H54 (cell line): Measurements from ENCODE around the gene NEIL3.

Source experiments
- DNase-seq: peaks from one replicate; pipeline ENCODE4 v3.0.0; 2011; ENCODE audit warnings: low spot score, mixed read lengths; ENCODE audit not compliant: insufficient read length
- FAIRE-seq: peaks from 3 replicates; lab custom pipeline; 2011; peaks lifted over from hg19 to GRCh38; lab: Jason Lieb, UNC
- POLR2A ChIP-seq: IDR thresholded peaks from 2 replicates; pipeline ENCODE4 v1.6.1; 2011; ENCODE audit warnings: low read depth, mild to moderate bottlenecking, low read length

NEIL3 gene

DNA sequence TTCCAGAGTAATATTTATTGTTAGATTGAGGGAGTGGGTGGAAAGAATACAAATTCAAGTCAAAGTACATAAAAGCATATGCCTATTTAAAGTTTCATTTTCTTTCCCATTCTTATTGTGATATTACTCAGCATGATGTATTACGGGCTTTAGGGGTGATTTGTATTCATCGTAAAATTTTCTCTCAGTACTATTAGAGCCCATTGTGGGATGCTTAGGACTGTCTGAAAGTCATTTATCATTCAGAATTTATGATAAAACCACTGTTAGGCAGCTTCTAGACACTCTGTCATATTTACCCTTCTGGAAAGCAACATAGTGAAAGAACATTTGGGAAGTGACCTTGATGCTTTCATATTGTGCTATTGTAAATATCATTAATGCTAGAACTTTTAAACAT lies 86.7 kb downstream of the NEIL3 start:
- no peak for TF ChIP-seq POLR2A
- FAIRE-seq (no peak), DNase-seq (no peak)

DNA sequence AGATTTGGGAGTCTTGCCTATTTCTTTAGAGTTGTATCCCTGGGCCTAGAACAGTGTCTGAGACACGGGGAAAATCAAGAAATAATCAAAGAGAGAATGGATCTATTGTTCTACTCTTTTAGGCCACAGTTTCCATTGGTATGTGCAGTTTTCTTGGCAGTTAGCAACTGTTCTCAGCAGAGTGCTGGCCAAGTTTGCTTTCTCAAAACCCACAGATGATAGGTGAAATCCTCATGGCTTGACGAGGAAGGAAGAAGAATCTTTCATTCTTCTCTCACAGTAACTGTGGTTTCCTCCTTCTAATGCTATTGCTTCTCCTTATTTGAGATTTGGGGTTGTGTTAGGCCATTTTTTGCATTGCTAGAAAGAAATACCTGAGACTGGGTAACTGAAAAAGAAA lies 90.4 kb downstream of the NEIL3 start:
- FAIRE-seq (no peak), DNase-seq (no peak)
- TF ChIP-seq POLR2A = no peak

DNA sequence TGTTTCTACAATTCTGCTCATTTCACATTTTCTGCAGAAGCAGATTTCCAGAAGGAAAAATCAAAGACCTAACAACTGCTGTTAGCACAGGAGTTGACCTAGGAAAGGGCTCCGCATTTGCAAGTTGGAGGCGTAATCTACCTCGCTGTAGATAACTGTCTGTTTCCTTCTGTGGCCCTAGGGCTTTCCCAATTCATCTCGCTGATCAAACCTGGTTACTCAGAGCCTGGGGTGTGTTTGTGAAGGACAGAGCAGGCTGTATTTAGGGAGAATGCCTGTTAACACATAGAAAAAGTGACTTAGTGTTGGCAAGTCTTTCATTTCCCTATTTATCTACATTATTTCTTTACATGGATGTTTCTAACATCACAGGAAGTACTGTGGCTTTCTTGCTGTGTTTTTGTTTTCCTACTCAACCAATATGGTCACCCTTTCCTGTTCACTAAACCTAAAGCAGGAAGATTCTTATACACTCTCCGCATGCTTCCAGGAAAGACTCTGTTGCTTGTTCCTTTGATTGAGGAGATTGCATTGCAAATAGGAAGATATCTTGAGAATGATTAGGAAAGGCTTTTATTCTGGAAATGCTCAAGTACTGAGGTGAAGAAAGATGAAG lies 92.1 kb downstream of the NEIL3 start:
- DNase-seq (no peak), FAIRE-seq (no peak)

DNA sequence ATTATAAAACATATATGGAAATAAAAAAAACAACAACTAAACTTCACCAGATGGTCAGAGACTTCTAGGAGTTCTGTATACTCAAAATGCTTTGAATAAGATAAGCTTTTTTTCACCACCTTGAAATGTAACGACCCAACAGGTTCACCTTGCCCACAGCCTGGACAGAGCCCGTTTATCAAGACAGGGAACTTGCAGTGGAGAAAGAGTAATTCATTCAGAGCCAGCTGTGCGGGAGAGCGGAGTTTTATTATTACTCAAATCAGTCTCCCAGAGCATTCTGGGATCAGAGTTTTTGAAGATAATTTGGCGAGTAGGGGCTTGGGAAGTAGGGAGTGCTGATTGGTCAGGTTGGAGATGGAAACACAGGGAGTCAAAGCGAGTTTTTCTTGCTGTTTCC lies 94.1 kb downstream of the NEIL3 start:
- no peak for FAIRE-seq
- no peak for DNase-seq

More for the DNA sequence above, 92.1 kb downstream of the NEIL3 start:
- no peak for TF ChIP-seq POLR2A

DNA sequence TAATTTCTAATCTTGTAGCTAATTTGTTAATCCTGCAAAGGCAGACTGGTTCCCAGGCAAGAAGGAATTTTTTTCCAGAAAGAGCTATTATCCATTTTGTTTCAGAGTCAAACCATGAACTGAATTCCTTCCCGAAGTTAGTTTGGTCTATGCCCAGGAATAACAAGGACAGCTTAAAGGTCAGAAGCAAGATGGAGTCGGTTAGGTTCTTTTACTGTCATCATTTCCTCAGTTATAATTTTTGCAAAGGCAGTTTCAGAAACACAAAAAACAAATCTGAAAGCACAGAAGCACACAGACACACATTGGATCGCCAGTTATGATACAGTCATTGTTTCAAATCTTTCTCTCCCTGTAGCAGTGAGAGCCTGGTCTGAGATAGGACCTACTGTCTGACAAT lies 94.7 kb downstream of the NEIL3 start:
- TF ChIP-seq POLR2A = no peak
- FAIRE-seq = no peak
- DNase-seq = no peak

More for the DNA sequence above, 94.1 kb downstream of the NEIL3 start:
- no peak for TF ChIP-seq POLR2A

DNA sequence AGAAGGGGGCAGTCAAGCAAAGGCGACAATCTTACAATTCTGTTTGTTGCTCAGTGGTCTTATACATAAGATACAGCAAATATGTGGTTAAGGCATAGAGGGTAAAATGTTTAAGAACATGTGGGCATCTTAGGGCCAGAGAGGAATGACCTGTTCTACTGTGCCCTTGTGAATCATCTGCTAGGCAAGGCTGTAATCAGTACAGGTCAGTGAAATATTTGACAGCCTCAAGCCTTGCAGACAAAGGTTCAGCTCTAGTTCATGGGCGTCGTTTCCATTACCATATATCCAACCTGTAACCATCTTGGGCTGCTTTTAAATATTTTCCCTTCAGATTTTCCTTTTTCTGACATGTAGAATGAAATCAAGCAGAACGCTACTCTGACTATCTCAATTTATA lies 95.3 kb downstream of the NEIL3 start:
- FAIRE-seq = no peak
- TF ChIP-seq POLR2A = no peak

DNA sequence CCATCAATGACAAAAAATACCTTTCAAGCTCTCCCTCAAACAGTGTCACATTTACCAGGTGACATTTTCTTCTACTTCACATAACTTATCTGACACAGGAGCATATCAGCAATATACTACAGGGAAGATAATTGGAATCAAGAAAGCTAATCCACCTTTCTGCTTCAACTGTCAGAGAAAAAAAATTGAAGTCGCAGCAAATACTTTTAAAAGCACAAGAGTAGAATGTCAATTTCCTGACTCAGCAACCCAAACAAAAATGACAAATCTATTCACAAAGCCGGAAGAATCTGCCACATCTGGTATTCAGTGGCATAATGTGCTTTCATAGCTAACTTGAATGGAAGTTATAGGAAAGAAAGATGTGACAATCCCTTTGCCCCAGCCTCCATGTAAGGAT lies 95.8 kb downstream of the NEIL3 start:
- FAIRE-seq (no peak), DNase-seq (no peak)
- no peak for TF ChIP-seq POLR2A

More for the DNA sequence above, 95.3 kb downstream of the NEIL3 start:
- no peak for DNase-seq

DNA sequence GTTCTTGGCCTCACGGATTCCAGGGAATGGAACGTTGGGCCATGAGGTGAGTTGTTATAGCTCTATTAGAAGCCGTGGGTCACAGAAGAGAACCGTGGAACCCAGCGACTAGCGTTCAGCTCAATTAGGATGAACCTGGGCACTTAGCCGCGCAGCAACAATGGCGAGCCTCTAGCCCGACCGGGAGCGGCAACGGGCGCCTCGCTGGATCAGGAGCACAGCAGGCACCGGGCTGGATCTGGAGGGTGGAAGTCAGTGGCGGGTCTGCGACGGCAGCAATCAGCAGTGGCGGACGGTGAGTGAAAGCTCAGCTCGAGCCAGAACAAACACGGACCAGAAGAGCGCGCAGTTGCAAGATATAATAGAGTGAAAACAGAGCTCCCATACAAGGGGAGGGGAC lies 98.3 kb downstream of the NEIL3 start:
- FAIRE-seq (no peak), DNase-seq (no peak)
- no peak for TF ChIP-seq POLR2A

DNA sequence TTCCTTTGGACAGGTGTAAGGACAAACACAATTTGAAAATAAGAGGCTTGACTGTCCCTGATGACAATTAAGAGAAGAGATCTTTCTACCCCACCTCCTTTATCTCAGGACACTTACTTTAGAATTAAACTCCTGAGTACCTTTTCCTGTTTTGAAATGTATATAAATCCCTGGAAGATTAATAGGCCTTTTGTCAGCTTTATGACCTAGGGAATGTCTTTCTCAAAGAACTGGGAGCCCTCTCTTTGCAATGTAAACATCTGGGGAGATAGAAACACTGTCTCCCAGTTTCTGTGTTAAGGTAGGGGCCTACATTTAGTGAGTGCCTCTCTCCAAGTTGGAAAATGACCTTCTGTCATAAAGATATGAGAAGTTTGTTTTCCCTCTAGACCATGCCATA lies 100.9 kb downstream of the NEIL3 start:
- TF ChIP-seq POLR2A = no peak
- FAIRE-seq (no peak), DNase-seq (no peak)

DNA sequence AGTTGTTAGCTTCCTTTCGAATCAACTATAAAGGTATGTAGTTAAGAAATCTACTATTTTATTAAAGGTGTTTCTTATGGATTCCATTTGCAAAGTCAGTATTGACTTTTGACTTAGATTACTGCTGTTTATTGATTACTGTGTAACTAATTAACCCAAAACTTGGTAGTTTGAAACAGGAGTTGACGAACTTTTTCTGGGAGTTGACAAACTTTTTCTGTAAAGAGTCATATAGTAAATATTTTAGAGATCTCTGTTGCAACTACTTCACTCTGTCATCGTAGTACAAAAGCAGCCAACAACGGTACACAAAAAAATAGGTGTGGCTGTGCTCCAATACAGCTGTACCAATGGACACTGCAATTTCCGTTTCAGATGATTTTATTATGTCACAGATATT lies 102.3 kb downstream of the NEIL3 start:
- no peak for DNase-seq
- no peak for TF ChIP-seq POLR2A
- FAIRE-seq = no peak
